MM.1S (cell line): ENCODE results near the gene BBC3.

Experiments
- DNase-seq: peaks from one replicate; pipeline ENCODE4 v3.0.0-alpha.2; 2015
- H2AFZ ChIP-seq: fragments of 300-600 bp; sonication (generic); 2 replicates; pipeline ENCODE4 v1.6.0; 2016; ENCODE audit warnings: antibody characterized with exemption, low read length
- H3F3A ChIP-seq: fragments of 300-600 bp; sonication (generic); 2 replicates; pipeline ENCODE4 v1.6.1; 2016; ENCODE audit warnings: mild to moderate bottlenecking, antibody characterized with exemption, low read length, moderate library complexity, mixed read lengths; ENCODE audit not compliant: insufficient read depth
- H3K27ac ChIP-seq: fragments of 300-600 bp; sonication (generic); 2 replicates; pipeline ENCODE4 v1.5.1; 2016; ENCODE audit warnings: mild to moderate bottlenecking, low read length
- H3K27me3 ChIP-seq: fragments of 300-600 bp; sonication (generic); replicated peaks from 2 replicates; pipeline ENCODE4 v1.6.0; 2016; ENCODE audit warnings: low read length; ENCODE audit not compliant: insufficient read depth
- H3K36me3 ChIP-seq: fragments of 300-600 bp; sonication (generic); replicated peaks from 2 replicates; pipeline ENCODE4 v1.6.1; 2016; ENCODE audit warnings: mild to moderate bottlenecking, low read length, mixed read lengths; ENCODE audit not compliant: insufficient read depth
- H3K4me1 ChIP-seq: fragments of 300-600 bp; sonication (generic); 2 replicates; pipeline ENCODE4 v1.6.1; 2016; ENCODE audit warnings: low read length, mixed read lengths
- H3K4me2 ChIP-seq: fragments of 300-600 bp; sonication (generic); 2 replicates; pipeline ENCODE4 v1.6.0; 2016; ENCODE audit warnings: low read depth, low read length
- H3K4me3 ChIP-seq: fragments of 300-600 bp; sonication (generic); 2 replicates; pipeline ENCODE4 v1.5.1; 2016; ENCODE audit warnings: low read length, mixed read lengths
- H3K79me2 ChIP-seq: fragments of 300-600 bp; sonication (generic); 2 replicates; pipeline ENCODE4 v1.6.1; 2016; ENCODE audit warnings: mixed run types, low read length, mixed read lengths
- H3K9ac ChIP-seq: fragments of 300-600 bp; sonication (generic); 2 replicates; pipeline ENCODE4 v1.6.1; 2016; ENCODE audit warnings: low read length, mixed read lengths
- H3K9me2 ChIP-seq: fragments of 300-600 bp; sonication (generic); replicated peaks from 2 replicates; pipeline ENCODE4 v1.6.1; 2016; ENCODE audit warnings: mild to moderate bottlenecking, low read length, mixed read lengths; ENCODE audit not compliant: insufficient read depth
- H3K9me3 ChIP-seq: fragments of 300-600 bp; sonication (generic); replicated peaks from 2 replicates; pipeline ENCODE4 v1.6.1; 2016; ENCODE audit warnings: mild to moderate bottlenecking, low read length, mixed read lengths; ENCODE audit not compliant: insufficient read depth
- H4K20me1 ChIP-seq: fragments of 300-600 bp; sonication (generic); 2 replicates; pipeline ENCODE4 v1.6.1; 2016; ENCODE audit warnings: mild to moderate bottlenecking, low read length, moderate library complexity, mixed read lengths; ENCODE audit not compliant: insufficient read depth
- EZH2 ChIP-seq: fragments of 300-600 bp; sonication (generic); optimal IDR thresholded peaks from 2 replicates; pipeline ENCODE3; 2017; ENCODE audit warnings: low read depth, mild to moderate bottlenecking, antibody characterized with exemption, low read length, mixed read lengths
- EZH2phosphoT487 ChIP-seq: fragments of 300-600 bp; sonication (generic); IDR thresholded peaks from 2 replicates; pipeline ENCODE4 v1.6.1; 2018; ENCODE audit warnings: antibody characterized with exemption, low read length
- TF ChIP-seq, protein P1 (sequence below): fragments of 300-600 bp; sonication (generic); IDR thresholded peaks from 2 replicates; pipeline ENCODE4 v1.5.1; 2016; ENCODE audit warnings: antibody characterized with exemption, low read length, mixed read lengths

Gene BBC3

DNA sequence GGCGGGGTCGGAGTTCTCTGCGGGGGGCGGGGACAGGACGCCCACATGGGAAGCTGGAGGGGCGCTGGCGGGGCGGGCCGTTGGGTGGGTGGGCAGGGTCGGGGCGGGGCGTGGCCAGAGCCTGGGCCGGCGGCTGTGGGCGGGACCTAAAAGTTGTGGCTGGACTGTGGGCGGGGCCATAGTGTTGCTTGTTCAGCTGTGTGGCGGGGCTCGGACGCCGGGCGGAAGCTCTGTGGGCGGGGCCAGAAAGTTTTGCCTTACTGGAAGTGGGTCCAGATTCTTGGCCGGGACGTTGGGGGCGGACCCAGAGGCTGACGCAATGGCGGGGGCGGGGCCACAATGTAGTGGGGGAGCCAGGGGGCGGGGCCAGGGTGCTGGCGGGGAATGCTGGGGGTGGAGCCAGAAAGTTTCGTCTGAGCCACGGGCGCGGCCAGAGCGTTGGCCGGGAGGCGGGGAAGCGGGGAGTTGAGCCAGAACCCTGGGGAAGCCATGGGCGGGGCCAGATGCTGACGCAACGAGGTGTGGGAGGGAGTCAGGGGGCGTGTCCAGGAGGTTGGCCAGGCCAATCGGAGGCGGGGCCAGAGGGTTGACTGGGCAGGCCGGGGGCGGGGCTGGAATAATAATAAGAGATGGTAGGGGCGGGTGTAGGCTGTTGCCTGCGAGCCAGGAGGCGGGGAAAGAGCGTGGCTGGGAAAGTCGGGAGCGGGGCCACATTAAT is 25.9 kb upstream of the BBC3 start:
- DNase-seq, result peak; percentile 99
- Histone ChIP-seq H3K36me3 (no peaks in the 10 kb centered on the region), H3F3A (peaks cover 11% of the 10 kb centered on the region), H2AFZ (no peak overlapping the region; the same call in 1 of the 2 replicates), H3K9me2 (no peaks in the 10 kb centered on the region), H3K9me3 (no peaks in the 10 kb centered on the region), H3K4me1 (peaks cover 13% of the 10 kb centered on the region), H3K27ac (peak overlapping the region; percentile 65; the same call in 1 of the 2 replicates), H3K79me2 (peaks cover 29% of the 10 kb centered on the region), H3K9ac (peak overlapping the region; percentile 86), H3K27me3 (no peaks in the 10 kb centered on the region), H4K20me1 (no peaks in the 10 kb centered on the region), H3K4me2 (peak overlapping the region; percentile 96), H3K4me3 (peak overlapping the region; percentile 76)
- TF ChIP-seq, protein P1, sequence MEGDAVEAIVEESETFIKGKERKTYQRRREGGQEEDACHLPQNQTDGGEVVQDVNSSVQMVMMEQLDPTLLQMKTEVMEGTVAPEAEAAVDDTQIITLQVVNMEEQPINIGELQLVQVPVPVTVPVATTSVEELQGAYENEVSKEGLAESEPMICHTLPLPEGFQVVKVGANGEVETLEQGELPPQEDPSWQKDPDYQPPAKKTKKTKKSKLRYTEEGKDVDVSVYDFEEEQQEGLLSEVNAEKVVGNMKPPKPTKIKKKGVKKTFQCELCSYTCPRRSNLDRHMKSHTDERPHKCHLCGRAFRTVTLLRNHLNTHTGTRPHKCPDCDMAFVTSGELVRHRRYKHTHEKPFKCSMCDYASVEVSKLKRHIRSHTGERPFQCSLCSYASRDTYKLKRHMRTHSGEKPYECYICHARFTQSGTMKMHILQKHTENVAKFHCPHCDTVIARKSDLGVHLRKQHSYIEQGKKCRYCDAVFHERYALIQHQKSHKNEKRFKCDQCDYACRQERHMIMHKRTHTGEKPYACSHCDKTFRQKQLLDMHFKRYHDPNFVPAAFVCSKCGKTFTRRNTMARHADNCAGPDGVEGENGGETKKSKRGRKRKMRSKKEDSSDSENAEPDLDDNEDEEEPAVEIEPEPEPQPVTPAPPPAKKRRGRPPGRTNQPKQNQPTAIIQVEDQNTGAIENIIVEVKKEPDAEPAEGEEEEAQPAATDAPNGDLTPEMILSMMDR, result no peak
- TF ChIP-seq EZH2phosphoT487, result no peak
- no peak for TF ChIP-seq EZH2

DNA sequence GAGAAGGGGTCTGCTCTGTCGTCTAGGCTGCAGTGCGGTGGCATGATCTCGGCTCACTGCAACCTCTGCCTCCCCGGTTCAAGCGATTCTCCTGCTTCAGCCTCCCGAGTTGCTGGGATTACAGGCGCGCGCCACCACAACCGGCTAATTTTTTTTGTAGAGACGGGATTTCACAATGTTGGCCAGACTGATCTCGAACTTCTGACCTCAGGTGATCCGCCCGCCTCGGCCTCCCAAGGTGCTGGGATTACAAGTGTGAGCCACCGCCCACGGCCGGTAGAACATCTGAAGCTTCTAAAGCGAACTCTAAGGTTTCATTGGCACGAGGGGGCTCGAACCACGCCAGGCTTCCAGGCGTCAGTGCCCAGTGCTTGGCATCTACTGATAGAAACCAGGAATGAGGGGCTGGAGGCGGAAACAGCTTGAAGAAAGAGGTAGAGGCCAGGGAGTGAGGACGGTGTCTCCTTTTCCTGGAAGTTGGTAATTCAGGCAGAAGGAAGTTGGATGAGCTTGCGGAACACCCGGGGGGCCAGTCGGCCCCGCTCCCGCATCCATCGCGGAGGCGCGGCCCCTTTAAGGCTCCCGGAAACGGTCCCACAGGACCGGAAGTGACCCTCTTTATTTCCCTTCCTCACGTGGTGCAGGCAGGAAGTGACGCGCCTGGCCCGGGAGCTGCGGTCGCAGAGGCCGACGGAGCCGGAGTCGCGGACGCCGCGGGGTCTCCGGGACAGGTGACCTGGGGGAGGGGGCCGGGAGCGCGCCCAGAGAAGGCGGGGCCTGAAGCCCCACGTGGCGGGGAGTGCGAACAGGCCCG is 25.1 kb upstream of the BBC3 start, which contains the start of gene CCDC9:
Gene CCDC9, plus strand, starts transcription at position 647 of the 814 bp plus-strand sequence. CDS start 1,876 bp downstream, outside the sequence.
- TF ChIP-seq EZH2phosphoT487 (no peak), EZH2 (no peak)
- TF ChIP-seq, protein P1, result no peak
- Histone ChIP-seq H3K27ac (peak within 1 kb of the TSS; percentile 65), H3F3A (peaks cover 9% of the 10 kb centered on the region)

DNA sequence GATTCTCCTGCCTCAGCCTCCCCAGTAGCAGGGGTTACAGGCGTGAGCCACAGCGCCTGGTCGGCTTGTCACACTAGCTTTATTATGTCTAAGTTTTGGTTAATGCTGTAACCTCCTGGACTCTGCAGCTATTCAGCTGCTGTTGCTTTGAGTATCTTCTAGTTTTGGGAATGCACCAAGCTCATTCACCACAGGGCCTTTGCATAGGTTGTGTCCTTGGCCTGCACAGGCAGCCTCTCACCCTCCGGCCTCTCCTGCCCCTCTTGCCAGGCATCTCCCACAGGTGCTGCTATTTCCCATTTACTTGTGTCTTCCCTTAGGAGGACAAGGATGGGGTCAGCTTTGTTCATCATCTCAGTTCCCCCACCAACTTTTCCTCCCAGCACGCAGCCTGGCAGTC is 23.0 kb upstream of the BBC3 start:
- Histone ChIP-seq H4K20me1 (no peaks in the 10 kb centered on the region), H3F3A (peaks cover 7% of the 10 kb centered on the region; the same call in 1 of the 2 replicates), H3K27me3 (no peaks in the 10 kb centered on the region), H3K4me3 (no peak overlapping the region), H3K4me2 (no peak overlapping the region), H3K9me3 (no peaks in the 10 kb centered on the region), H2AFZ (no peak overlapping the region), H3K36me3 (no peaks in the 10 kb centered on the region), H3K27ac (no peak overlapping the region), H3K4me1 (peaks cover 13% of the 10 kb centered on the region), H3K9ac (no peak overlapping the region), H3K79me2 (peaks cover 16% of the 10 kb centered on the region), H3K9me2 (no peaks in the 10 kb centered on the region)
- DNase-seq, result no peak
- TF ChIP-seq EZH2, result no peak
- TF ChIP-seq, protein P1, result no peak
- no peak for TF ChIP-seq EZH2phosphoT487

More for the DNA sequence above, 25.1 kb upstream of the BBC3 start, which contains the start of gene CCDC9:
- peaks cover 29% of the 10 kb centered on the region for H3K79me2 ChIP-seq
- peak within 1 kb of the TSS; percentile 76 for H3K4me3 ChIP-seq
- no peaks in the 10 kb centered on the region for H4K20me1 ChIP-seq
- H3K9me2 ChIP-seq, result no peaks in the 10 kb centered on the region
- peaks cover 13% of the 10 kb centered on the region for H3K4me1 ChIP-seq
- DNase-seq, result peak; percentile 97
- peak within 1 kb of the TSS; percentile 99 for H2AFZ ChIP-seq
- peak within 1 kb of the TSS; percentile 96 for H3K4me2 ChIP-seq
- peak within 1 kb of the TSS; percentile 86 for H3K9ac ChIP-seq
- no peaks in the 10 kb centered on the region for H3K27me3 ChIP-seq
- H3K36me3 ChIP-seq, result no peaks in the 10 kb centered on the region
- H3K9me3 ChIP-seq, result no peaks in the 10 kb centered on the region
